Panc1 (cell line): ENCODE results near the gene PNPT1. TPM values are rescaled to one million over a fixed set of nuclear protein-coding genes. Genes with fewer than 3 reads are reported as not detected.

Source experiments
- ATAC-seq: fragments of 200-7000 bp; cut with Tn5 transposase; 2 replicates; pipeline ENCODE4 v1.9.1; 2020; ENCODE audit warnings: mild to moderate bottlenecking, moderate library complexity
- BruUV-seq: library from RNA; stranded (reverse); fragments of 400-500 nt; replicated peaks from 2 replicates; lab custom pipeline; 2021; lab: Mats Ljungman, UMichigan
- CTCF ChIA-PET: fragments of 300-600 bp; sonication (Branson Sonifier 250); formaldehyde crosslinking; loops from one replicate; lab custom pipeline; 2022; ENCODE audit warnings: antibody characterized with exemption; lab: Charles Lee
- POLR2A ChIA-PET: fragments of 300-600 bp; sonication (Branson Sonifier 250); formaldehyde crosslinking; loops from one replicate; lab custom pipeline; 2022; ENCODE audit warnings: antibody characterized with exemption; lab: Charles Lee
- DNase-seq: peaks from one replicate; pipeline ENCODE4 v3.0.0-alpha.2; 2010; ENCODE audit warnings: low read depth, low spot score
- H3K27ac ChIP-seq: 2 replicates; pipeline ENCODE4 v1.5.1; 2011; ENCODE audit warnings: mild to moderate bottlenecking, low read length, inconsistent platforms
- H3K27me3 ChIP-seq: fragments of 200-500 bp; sonication (Bioruptor generic); 2 replicates; pipeline ENCODE4 v1.6.0; 2014; ENCODE audit warnings: low read length, inconsistent platforms; ENCODE audit not compliant: control insufficient read depth, insufficient read depth
- H3K36me3 ChIP-seq: fragments of 200-500 bp; sonication (Bioruptor generic); 2 replicates; pipeline ENCODE4 v1.5.1; 2014; ENCODE audit warnings: inconsistent platforms, mild to moderate bottlenecking, low read length, moderate library complexity; ENCODE audit not compliant: control insufficient read depth, insufficient read depth
- H3K4me1 ChIP-seq: 2 replicates; pipeline ENCODE4 v1.5.1; 2011; ENCODE audit warnings: inconsistent platforms, mild to moderate bottlenecking, low read length, moderate library complexity; ENCODE audit not compliant: control insufficient read depth, insufficient read depth
- H3K4me3 ChIP-seq, 2 experiments: 2 replicates each; pipeline ENCODE4 v1.5.1; 2011 to 2012; ENCODE audit warnings: low read depth in 2 of 2, low read length in 2 of 2, mild to moderate bottlenecking in 2 of 2, inconsistent platforms in 1 of 2, moderate library complexity in 1 of 2
- H3K9me3 ChIP-seq: fragments of 200-500 bp; sonication (Bioruptor generic); 2 replicates; pipeline ENCODE4 v1.5.1; 2014; ENCODE audit warnings: low read depth, mild to moderate bottlenecking, inconsistent platforms, low read length, moderate library complexity; ENCODE audit not compliant: control insufficient read depth, insufficient read depth
- CTCF ChIP-seq: fragments of 450-650 bp; IDR thresholded peaks from 2 replicates; pipeline ENCODE4 v1.5.1; 2017; ENCODE audit warnings: mild to moderate bottlenecking
- POLR2AphosphoS5 ChIP-seq: IDR thresholded peaks from 2 replicates; pipeline ENCODE4 v1.6.1; 2012; ENCODE audit warnings: mild to moderate bottlenecking, low read depth, low read length, moderate library complexity
- SIN3A ChIP-seq: IDR thresholded peaks from 2 replicates; pipeline ENCODE4 v1.6.1; 2012; ENCODE audit warnings: low read depth, mild to moderate bottlenecking, low read length, moderate library complexity, borderline replicate concordance; ENCODE audit not compliant: insufficient read depth
- TCF7L2 ChIP-seq: IDR thresholded peaks from 2 replicates; pipeline ENCODE4 v1.6.1; 2011; ENCODE audit warnings: mild to moderate bottlenecking, low read depth, low read length, inconsistent platforms
- in situ Hi-C: cut with HindIII; loops from 2 replicates; pipeline ENCODE4 v1.10.0; 2016; ENCODE audit warnings: low sequenced_read_pairs, low pct_unique_long_range_greater_than_20kb
- intact Hi-C: fragments of 100-400 bp; cut with micrococcal nuclease; formaldehyde crosslinking; loops from one replicate; pipeline ENCODE4 v1.10.0; 2022; ENCODE audit not compliant: unreplicated experiment
- total RNA-seq: library from RNA; stranded (reverse); gene quantifications from one replicate; pipeline ENCODE4 v1.2.1, GENCODE V29; 2021; ENCODE audit not compliant: unreplicated experiment
- TF ChIP-seq, protein P1 (sequence below), 2 experiments: IDR thresholded peaks; 2 replicates each; pipeline ENCODE4 v1.6.1; 2011 to 2012; ENCODE audit warnings: low read depth in 2 of 2, control low read depth in 1 of 2, low read length in 1 of 2, mild to moderate bottlenecking in 1 of 2, moderate library complexity in 1 of 2; ENCODE audit not compliant: insufficient read depth in 1 of 2

PNPT1 gene
- total RNA-seq, 1 experiment from 2014 or later = 50.1 TPM

DNA sequence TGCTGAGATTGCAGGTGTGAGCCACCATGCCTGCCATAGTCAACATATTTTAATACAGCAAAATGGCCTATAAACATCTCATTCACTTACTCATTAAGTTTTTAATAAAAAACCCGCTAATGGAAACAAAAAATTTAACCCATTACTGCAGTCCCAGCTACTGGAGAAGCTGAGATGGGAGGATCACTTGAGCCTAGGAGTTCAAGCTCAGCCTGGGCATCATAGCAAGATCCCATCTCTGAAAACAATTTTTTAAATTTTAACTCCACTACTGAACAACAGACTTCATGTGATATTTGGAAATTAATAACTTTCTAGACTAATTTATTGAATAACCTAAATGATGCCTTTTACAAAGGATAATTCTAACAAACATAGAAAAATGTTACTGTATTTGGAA lies 81.6 kb downstream of the PNPT1 start:
- ATAC-seq (no peak), DNase-seq (no peak)
- Histone ChIP-seq H3K27me3 (no peaks in the 10 kb centered on the region), H3K9me3 (no peaks in the 10 kb centered on the region), H3K36me3 (peaks cover 33% of the 10 kb centered on the region), H3K27ac (no peak overlapping the region), H3K4me3 (no peak overlapping the region), H3K4me1 (peaks cover 3% of the 10 kb centered on the region; the same call in 1 of the 2 replicates)
- CTCF ChIA-PET = no interaction called here
- TF ChIP-seq, protein P1, sequence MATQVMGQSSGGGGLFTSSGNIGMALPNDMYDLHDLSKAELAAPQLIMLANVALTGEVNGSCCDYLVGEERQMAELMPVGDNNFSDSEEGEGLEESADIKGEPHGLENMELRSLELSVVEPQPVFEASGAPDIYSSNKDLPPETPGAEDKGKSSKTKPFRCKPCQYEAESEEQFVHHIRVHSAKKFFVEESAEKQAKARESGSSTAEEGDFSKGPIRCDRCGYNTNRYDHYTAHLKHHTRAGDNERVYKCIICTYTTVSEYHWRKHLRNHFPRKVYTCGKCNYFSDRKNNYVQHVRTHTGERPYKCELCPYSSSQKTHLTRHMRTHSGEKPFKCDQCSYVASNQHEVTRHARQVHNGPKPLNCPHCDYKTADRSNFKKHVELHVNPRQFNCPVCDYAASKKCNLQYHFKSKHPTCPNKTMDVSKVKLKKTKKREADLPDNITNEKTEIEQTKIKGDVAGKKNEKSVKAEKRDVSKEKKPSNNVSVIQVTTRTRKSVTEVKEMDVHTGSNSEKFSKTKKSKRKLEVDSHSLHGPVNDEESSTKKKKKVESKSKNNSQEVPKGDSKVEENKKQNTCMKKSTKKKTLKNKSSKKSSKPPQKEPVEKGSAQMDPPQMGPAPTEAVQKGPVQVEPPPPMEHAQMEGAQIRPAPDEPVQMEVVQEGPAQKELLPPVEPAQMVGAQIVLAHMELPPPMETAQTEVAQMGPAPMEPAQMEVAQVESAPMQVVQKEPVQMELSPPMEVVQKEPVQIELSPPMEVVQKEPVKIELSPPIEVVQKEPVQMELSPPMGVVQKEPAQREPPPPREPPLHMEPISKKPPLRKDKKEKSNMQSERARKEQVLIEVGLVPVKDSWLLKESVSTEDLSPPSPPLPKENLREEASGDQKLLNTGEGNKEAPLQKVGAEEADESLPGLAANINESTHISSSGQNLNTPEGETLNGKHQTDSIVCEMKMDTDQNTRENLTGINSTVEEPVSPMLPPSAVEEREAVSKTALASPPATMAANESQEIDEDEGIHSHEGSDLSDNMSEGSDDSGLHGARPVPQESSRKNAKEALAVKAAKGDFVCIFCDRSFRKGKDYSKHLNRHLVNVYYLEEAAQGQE (IDR thresholded peaks at IDR 0.05; ENCODE audit: insufficient read depth in 1 of 2, low read depth in 2 of 2, low read length in 1 of 2) = no peak
- no peak for TF ChIP-seq TCF7L2
- no peak for TF ChIP-seq SIN3A
- TF ChIP-seq CTCF = no peak
- no peak for TF ChIP-seq POLR2AphosphoS5
- no TSS peak for BruUV-seq
- in situ Hi-C loops = no loop called here
- intact Hi-C loops = no loop called here
- POLR2A ChIA-PET = no interaction called here

DNA sequence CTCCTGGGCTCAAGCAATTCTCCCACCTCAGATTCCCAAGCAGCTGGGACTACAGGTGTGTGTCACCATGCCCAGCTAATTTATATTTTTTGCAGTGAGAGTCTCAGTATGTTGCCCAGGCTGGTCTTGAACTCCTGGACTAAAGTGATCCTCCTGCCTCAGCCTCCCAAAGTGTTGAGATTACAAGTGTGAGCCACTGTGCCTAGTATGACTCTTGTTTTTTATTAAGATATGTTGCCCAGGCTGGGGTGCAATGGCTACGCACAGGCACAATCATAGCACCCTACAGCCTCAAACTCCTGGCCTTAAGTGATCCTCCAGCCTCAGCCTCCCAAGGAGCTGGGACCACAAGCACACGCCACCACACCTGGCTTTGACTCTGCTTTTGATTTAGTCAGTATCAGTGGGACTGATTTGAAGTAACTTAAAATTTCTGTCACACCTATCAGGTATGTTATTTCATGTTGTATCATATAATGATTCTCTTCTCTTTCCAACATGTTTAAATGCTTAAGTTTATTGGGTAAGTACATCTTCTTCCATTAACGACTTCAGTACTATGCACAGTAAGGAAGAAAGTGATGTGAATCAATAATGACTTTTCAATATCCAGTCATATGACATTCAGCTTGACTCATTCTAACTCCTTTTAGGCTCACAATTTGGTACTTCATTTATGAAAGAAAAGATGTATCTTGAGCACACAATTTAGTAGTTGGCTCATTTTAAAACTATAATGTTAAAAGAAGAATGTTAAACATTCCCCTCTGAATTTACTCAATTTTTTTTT lies 82.5 kb downstream of the PNPT1 start:
- ChIA-PET POLR2A (interaction anchor here (0.7 kb wide), 1 partner anchor 212 kb away, joined by 9 read pairs; no protein-coding TSS in a partner anchor), CTCF (no interaction called here)
- no peak for TF ChIP-seq POLR2AphosphoS5
- TF ChIP-seq, protein P1 (IDR thresholded peaks at IDR 0.05; ENCODE audit: insufficient read depth in 1 of 2, low read depth in 2 of 2, low read length in 1 of 2) = no peak
- no peak for TF ChIP-seq TCF7L2
- TF ChIP-seq CTCF = no peak
- no peak for ATAC-seq
- Histone ChIP-seq H3K27me3 (no peaks in the 10 kb centered on the region), H3K27ac (no peak overlapping the region), H3K4me3 (no peak overlapping the region), H3K4me1 (peaks cover 3% of the 10 kb centered on the region; the same call in 1 of the 2 replicates), H3K36me3 (peaks cover 30% of the 10 kb centered on the region), H3K9me3 (no peaks in the 10 kb centered on the region)
- in situ Hi-C loops (no loop called here), intact Hi-C loops (no loop called here)
- BruUV-seq = no TSS peak
- DNase-seq = no peak
